Activated T-helper 17 cell treated with anti-CD3 and anti-CD28 coated beads, Interleukin-2, amount 50 U/mL, for 72 hours (primary cell): ENCODE results near the gene ENTR1. TPM values are rescaled to one million over a fixed set of nuclear protein-coding genes. Genes with fewer than 3 reads are reported as not detected.
"Not testable (repeated sequence)": the region's sequence is repeated elsewhere in the genome, so short reads cannot be mapped to it uniquely, and the experiment has no call there.

Experiments
- ATAC-seq: fragments of 150-1000 bp; cut with Tn5 transposase; replicated peaks from 2 replicates; pipeline ENCODE4 v1.10.0; 2021; ENCODE audit warnings: mild to moderate bottlenecking, moderate library complexity
- H3K27ac Mint-ChIP-seq: one replicate; pipeline ENCODE4 v1.8.0; 2022; ENCODE audit warnings: mixed read lengths
- H3K27me3 Mint-ChIP-seq: one replicate; pipeline ENCODE4 v1.8.0; 2022; ENCODE audit warnings: mixed read lengths
- H3K36me3 Mint-ChIP-seq: one replicate; pipeline ENCODE4 v1.8.0; 2022; ENCODE audit warnings: low read depth, mild to moderate bottlenecking, mixed read lengths
- H3K4me1 Mint-ChIP-seq: one replicate; pipeline ENCODE4 v1.8.0; 2022; ENCODE audit warnings: mixed read lengths
- H3K4me3 Mint-ChIP-seq: one replicate; pipeline ENCODE4 v1.8.0; 2022; ENCODE audit warnings: mild to moderate bottlenecking, mixed read lengths
- H3K9me3 Mint-ChIP-seq: one replicate; pipeline ENCODE4 v1.8.0; 2022; ENCODE audit warnings: mixed read lengths
- total RNA-seq, 2 donors: library from RNA; stranded (reverse); gene quantifications; one replicate each; pipeline ENCODE4 v1.2.3, GENCODE V29; 2022

ENTR1 gene
- total RNA-seq, 2 donors from 2014 or later, result 56.3 to 81.0 TPM

DNA sequence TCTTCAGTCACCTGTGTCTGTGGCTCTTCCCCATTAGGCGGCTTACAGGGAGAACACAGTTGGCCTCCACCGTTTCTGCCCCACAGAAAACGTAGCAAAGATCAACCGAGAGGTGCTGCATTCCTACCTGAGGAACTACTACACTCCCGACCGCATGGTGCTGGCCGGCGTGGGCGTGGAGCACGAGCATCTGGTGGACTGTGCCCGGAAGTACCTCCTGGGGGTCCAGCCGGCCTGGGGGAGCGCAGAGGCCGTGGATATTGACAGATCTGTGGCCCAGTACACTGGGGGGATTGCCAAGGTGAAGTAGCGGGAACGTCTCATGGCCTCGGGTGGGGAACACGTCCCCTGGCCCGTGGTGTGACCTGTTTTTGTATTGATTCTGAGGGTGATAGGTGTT, 6.5 kb upstream of the ENTR1 start:
- Mint-ChIP-seq H3K4me1 (peaks cover 6% of the 10 kb centered on the region), H3K27ac (no peak overlapping the region), H3K9me3 (no peaks in the 10 kb centered on the region), H3K36me3 (peaks cover 98% of the 10 kb centered on the region), H3K4me3 (no peak overlapping the region), H3K27me3 (no peaks in the 10 kb centered on the region)
- no peak for ATAC-seq

DNA sequence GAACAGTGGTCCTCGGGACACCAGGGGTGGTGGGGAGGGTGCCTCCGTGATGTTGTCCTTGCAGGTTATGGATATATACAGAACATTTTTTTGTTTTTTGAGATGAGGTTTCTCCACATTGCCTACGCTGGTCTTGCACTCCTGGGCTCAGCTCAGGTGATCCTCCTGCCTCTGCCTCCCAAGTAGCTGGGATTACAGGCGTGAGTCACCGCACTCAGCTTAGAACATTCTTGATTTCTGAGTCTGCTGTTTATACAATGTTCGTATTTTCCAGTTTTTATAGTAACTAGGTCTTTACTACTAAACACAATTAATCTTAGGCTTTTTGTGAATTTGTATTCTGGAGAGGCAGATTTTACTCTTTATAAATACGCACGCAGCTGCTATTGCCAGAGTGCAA, 6.0 kb upstream of the ENTR1 start:
- no peak overlapping the region for H3K4me3 Mint-ChIP-seq
- H3K36me3 Mint-ChIP-seq, result peaks cover 98% of the 10 kb centered on the region
- H3K27ac Mint-ChIP-seq, result no peak overlapping the region
- H3K9me3 Mint-ChIP-seq, result no peaks in the 10 kb centered on the region
- no peak for ATAC-seq
- no peaks in the 10 kb centered on the region for H3K27me3 Mint-ChIP-seq
- peaks cover 8% of the 10 kb centered on the region for H3K4me1 Mint-ChIP-seq

DNA sequence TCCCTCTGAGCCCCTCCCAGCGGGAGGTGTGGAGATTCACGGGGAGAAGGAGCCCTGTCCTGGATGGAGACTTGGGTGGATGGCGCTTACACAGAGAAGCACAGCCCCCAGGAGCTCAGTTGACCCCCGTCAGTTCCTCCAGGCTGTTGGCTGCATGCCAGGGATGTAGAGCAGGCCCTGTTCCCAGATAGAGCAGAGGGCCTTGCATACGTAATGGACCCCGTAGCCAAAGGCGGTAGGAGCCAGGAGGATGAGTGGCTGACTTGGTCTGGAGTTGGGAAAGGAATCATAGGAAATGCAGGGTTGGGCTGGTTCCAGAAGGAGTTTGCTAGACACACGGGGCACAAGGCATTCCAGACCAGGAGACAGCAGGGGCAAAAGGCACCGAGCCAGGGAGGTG, 2.5 kb upstream of the ENTR1 start:
- peaks cover 95% of the 10 kb centered on the region for H3K36me3 Mint-ChIP-seq
- H3K27ac Mint-ChIP-seq, result no peak overlapping the region

DNA sequence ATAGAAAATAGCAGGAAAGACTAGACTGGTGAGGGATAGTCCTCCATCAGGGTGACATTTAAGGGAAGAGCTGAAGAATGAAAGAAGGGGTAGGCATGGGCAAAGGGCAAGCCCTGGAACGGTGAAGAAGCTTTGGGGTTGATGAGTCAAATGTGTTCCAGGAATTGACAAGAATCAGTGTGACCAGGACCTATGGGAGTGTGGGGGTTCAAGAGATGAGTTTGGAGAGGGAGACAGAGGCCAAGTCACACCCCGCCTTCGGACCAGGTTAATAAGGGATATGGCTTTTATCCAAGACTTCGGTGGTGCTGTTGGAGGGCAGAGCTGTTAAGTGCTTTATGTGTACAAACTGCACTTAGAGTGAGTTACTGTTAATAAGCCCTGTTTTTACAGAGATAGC, 964 bp upstream of the ENTR1 start:
- peak; percentile 18 for ATAC-seq
- Mint-ChIP-seq H3K27me3 (no peaks in the 10 kb centered on the region), H3K4me1 (peaks cover 26% of the 10 kb centered on the region)

More for the DNA sequence above, 2.5 kb upstream of the ENTR1 start:
- Mint-ChIP-seq H3K4me1 (peaks cover 22% of the 10 kb centered on the region), H3K27me3 (no peaks in the 10 kb centered on the region), H3K4me3 (no peak overlapping the region), H3K9me3 (no peaks in the 10 kb centered on the region)
- ATAC-seq, result no peak

DNA sequence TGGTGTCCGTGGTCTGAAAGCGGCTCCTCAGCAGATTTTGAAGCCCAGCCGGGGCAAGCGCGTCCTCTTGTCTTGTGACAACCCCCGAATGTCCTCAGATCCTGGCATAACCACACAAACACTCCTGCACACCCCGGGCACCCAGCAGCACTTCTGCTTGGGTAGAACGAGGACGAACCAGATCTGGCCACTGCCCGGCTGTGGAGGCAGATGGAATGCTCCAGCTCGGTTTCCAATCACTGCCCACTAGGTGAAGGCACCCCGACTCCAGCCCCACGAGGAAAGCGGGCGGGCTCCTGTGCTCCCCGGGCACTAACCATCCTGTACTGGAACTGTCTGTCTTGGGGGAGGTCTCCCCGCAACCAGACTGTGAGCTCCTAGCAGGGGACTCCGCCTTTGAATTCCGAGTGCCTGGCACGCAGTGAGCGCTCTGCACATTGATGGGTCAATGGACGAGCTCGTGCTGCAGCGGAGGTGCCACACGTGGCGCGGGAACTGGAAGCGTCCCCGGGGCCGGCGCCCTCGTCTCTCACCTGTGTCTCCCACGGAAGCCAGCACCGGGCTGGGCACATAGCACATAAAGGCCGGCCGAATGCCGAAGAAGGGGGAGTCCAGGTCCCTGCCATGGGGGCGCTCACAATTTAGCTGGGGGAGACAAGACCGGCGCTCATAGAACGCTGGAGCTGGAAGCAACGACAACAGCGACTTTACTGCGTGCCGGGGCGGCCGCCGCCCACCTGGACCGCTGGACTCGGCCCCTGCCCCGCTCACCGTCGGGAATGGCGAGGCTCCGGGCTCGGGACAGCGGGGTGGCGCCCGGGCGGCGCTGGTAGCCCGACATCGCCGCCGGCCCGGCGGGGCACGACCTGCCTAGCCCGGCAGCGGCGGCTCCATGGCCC, 608 bp downstream of the ENTR1 start:
- H3K4me1 Mint-ChIP-seq, result peaks cover 31% of the 10 kb centered on the region
- H3K36me3 Mint-ChIP-seq, result peaks cover 96% of the 10 kb centered on the region
- no peaks in the 10 kb centered on the region for H3K9me3 Mint-ChIP-seq
- peak overlapping the region; percentile 81 for H3K27ac Mint-ChIP-seq
- no peaks in the 10 kb centered on the region for H3K27me3 Mint-ChIP-seq
- peak; percentile 48 for ATAC-seq
- peak overlapping the region; percentile 89 for H3K4me3 Mint-ChIP-seq

More for the DNA sequence above, 964 bp upstream of the ENTR1 start:
- Mint-ChIP-seq H3K4me3 (peak overlapping the region; percentile 89), H3K27ac (peak overlapping the region; percentile 81), H3K36me3 (peaks cover 95% of the 10 kb centered on the region), H3K9me3 (no peaks in the 10 kb centered on the region)

DNA sequence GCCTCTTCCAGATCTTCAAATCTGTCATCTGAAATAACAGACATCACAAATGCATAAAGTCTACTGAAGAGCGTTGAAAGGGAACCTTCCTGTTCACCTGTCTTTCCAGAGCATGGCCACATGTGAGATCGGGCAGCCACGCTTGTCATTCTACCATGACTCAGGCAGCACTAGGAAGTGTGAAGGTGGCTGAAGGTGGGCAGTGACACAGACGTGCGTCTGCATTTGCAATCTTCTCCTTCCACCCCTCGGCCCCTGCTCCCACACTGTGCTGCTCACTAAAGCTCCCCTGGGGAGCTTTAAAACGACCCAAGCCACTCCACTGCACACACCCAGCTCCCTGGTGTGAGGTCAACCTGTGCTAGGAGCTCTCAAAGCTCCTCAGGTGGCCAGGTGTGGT, 2.5 kb downstream of the ENTR1 start:
- H3K9me3 Mint-ChIP-seq, result no peaks in the 10 kb centered on the region
- H3K27ac Mint-ChIP-seq, result peak overlapping the region; percentile 73
- H3K4me1 Mint-ChIP-seq, result peaks cover 33% of the 10 kb centered on the region
- no peak for ATAC-seq
- H3K36me3 Mint-ChIP-seq, result peaks cover 94% of the 10 kb centered on the region
- peak overlapping the region; percentile 89 for H3K4me3 Mint-ChIP-seq
- no peaks in the 10 kb centered on the region for H3K27me3 Mint-ChIP-seq

DNA sequence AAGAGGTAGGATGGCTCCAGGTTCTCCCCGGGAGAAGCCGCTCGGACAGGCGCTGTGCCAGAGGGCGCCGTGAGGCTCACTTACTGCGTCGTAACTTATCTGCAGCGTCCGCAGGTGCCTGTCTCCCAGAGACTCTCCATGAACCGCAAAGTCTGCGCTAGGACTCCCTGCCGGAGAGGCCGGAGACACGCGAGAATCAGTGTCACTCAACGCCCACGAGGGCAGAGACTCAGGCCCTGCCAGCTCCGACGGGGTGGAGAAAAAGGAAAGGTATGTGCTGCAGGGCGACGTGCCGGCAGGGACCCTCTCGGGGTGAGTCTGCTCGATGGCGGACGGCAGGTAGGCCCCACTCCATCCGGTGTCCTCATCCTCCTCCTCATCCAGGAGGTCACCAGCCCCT, 3.4 kb downstream of the ENTR1 start:
- not testable (repeated sequence) for H3K4me3 Mint-ChIP-seq, H3K27ac Mint-ChIP-seq, ATAC-seq, H3K27me3 Mint-ChIP-seq, H3K9me3 Mint-ChIP-seq
- peaks cover 33% of the 10 kb centered on the region for H3K4me1 Mint-ChIP-seq
- H3K36me3 Mint-ChIP-seq, result peaks cover 92% of the 10 kb centered on the region

DNA sequence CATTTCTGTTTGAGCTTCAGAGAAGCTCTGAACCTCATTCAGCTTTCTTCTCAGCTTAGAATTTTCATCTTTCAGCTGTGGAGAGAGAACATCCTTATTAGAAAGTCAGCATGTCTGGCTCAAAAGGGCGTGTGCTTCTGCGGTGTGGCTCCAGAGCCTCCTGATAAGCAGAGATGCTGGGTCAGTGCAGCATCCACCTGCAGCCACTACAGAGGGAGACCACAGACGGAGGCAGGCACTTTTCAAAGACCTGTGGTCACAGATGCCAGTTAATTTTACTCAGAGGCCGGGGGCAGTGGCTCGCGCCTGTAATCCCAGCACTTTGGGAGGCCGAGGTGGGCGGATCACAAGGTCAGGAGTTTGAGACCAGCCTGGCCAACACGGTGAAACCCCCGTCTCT, 4.5 kb downstream of the ENTR1 start:
- not testable (repeated sequence) for H3K9me3 Mint-ChIP-seq, ATAC-seq, H3K27me3 Mint-ChIP-seq
- H3K4me3 Mint-ChIP-seq, result peak overlapping the region; percentile 86
- H3K4me1 Mint-ChIP-seq, result peaks cover 26% of the 10 kb centered on the region
- H3K36me3 Mint-ChIP-seq, result peaks cover 91% of the 10 kb centered on the region
- peak overlapping the region; percentile 88 for H3K27ac Mint-ChIP-seq

DNA sequence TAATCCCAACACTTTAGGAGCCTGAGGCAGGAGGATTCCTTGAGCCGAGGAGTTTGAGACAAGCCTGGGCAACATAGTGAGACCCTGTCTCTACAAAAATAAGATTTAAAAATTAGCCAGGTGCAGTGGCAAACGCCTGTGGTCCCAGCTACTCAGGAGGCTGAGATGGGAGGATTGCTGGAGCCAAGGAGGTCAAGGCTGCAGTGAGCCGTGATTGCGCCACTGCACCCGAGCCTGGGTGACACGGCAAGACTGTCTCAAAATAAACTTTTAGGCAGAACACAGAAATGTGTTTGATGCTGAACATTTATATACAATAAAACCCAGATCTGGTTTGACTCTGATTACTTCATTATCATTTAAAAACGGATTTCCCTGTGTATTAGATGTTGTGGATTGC, 4.9 kb downstream of the ENTR1 start:
- ATAC-seq, result no peak
- Mint-ChIP-seq H3K9me3 (no peaks in the 10 kb centered on the region), H3K27me3 (no peaks in the 10 kb centered on the region), H3K27ac (peak overlapping the region; percentile 88), H3K36me3 (peaks cover 87% of the 10 kb centered on the region), H3K4me1 (peaks cover 26% of the 10 kb centered on the region), H3K4me3 (peak overlapping the region; percentile 86)

DNA sequence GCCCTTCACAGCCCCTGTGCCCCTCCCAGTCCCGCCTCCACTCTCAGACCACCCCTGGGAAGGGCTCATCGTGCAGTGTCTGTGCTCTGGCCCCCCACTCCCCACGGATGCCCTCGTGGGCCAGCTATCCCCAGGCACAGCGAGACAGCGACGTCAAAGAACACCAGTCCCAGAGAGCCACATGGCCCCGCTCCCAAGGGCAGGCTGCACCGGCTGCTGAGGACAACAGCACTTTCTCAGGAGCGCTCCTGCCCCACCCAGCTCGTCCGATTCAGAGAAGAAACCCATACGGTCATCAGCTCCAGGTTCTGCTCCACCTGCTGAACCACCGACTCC, 5.6 kb downstream of the ENTR1 start:
- no peaks in the 10 kb centered on the region for H3K9me3 Mint-ChIP-seq
- peak overlapping the region; percentile 88 for H3K27ac Mint-ChIP-seq
- H3K36me3 Mint-ChIP-seq, result peaks cover 82% of the 10 kb centered on the region
- peaks cover 26% of the 10 kb centered on the region for H3K4me1 Mint-ChIP-seq
- H3K4me3 Mint-ChIP-seq, result peak overlapping the region; percentile 86
- ATAC-seq, result peak; percentile 1
- no peaks in the 10 kb centered on the region for H3K27me3 Mint-ChIP-seq

DNA sequence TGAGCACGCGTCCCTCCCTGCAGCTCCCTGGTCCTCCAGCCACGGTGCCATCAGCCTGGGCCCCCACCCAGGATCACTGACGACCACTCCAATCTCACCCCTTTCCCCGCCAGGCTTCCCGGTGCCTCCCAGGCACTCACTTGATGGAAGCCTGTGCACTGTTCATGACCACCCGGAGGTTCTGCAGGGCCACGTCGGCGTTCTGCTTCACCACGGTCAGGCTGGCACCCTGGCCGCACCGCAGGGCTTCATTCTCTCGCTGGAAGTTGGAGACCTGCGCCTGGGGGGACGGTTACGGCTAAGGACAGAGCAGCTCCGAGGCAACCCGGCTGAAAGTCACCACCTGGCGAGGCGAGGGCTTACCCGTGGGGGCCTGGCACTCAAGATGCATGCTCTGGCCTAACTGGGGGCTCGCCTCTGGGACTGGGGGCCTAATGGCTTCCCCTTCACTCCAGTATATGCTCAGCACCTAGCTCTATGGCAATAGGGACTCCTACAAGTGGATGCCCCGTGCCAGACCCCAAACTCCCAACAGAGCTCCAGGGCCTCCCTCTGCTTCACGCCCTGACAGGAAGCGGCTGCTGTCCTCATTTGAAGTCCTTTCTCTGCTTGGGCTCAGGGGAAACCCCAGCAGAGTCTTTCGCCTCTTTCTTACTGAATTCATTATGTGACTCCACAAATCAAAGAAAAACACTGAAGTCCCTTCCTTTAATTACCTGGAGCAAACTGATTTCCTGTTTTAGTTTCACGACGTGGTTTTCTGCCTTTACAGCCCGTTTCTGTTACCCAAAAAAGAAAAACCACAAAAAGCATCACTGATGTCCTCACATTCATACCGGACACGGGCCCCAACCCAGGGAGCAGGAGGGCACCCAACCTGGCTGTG, 6.3 kb downstream of the ENTR1 start:
- Mint-ChIP-seq H3K4me3 (peak overlapping the region; percentile 86), H3K27me3 (no peaks in the 10 kb centered on the region), H3K9me3 (no peaks in the 10 kb centered on the region), H3K4me1 (peaks cover 28% of the 10 kb centered on the region), H3K36me3 (peaks cover 78% of the 10 kb centered on the region), H3K27ac (peak overlapping the region; percentile 88)
- ATAC-seq, result peak; percentile 63

DNA sequence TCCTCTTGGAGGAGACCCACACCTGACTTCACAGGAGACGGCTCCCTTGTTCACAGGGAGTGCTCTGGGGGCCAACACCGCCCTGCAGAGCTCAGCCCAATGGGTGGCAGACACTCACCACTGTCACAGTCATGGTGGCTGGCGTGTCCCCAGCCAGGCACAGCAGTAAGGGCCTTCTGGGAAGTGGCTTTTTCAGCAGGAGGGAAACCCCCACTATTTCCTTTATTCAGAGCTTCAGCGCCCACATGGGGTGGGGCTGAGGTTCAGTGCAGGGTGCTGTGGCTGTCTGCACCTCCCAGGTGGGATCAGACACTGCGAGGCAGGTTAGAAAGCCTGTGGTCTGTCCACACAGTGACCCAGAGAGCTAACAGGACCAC, 6.9 kb downstream of the ENTR1 start:
- peak; percentile 80 for ATAC-seq
- peak overlapping the region; percentile 86 for H3K4me3 Mint-ChIP-seq
- peaks cover 78% of the 10 kb centered on the region for H3K36me3 Mint-ChIP-seq
- H3K4me1 Mint-ChIP-seq, result peaks cover 28% of the 10 kb centered on the region
- H3K27me3 Mint-ChIP-seq, result no peaks in the 10 kb centered on the region
- peak overlapping the region; percentile 88 for H3K27ac Mint-ChIP-seq
- no peaks in the 10 kb centered on the region for H3K9me3 Mint-ChIP-seq

DNA sequence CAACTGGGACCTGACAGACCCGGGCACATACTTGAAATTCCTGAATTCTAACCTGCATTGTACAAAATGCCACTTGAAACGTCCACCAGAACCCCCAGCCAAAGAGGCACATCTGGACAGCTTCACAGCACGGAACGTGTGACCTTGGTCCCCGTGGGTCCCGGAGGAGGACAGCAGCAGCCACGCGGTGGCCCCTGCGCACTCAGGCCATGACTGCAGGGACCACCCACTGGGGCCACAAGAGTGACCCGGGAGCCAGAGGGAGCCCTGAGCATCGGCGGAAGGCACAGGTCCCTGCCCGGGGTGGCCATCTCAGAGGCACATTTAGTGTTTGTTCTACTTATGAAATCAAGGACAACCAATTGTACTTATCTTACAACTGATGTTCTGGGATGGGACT, 8.3 kb downstream of the ENTR1 start:
- Mint-ChIP-seq H3K27me3 (no peaks in the 10 kb centered on the region), H3K4me3 (peak overlapping the region; percentile 88), H3K4me1 (peaks cover 24% of the 10 kb centered on the region), H3K9me3 (no peaks in the 10 kb centered on the region), H3K36me3 (peaks cover 78% of the 10 kb centered on the region), H3K27ac (peak overlapping the region; percentile 84)
- ATAC-seq, result no peak

DNA sequence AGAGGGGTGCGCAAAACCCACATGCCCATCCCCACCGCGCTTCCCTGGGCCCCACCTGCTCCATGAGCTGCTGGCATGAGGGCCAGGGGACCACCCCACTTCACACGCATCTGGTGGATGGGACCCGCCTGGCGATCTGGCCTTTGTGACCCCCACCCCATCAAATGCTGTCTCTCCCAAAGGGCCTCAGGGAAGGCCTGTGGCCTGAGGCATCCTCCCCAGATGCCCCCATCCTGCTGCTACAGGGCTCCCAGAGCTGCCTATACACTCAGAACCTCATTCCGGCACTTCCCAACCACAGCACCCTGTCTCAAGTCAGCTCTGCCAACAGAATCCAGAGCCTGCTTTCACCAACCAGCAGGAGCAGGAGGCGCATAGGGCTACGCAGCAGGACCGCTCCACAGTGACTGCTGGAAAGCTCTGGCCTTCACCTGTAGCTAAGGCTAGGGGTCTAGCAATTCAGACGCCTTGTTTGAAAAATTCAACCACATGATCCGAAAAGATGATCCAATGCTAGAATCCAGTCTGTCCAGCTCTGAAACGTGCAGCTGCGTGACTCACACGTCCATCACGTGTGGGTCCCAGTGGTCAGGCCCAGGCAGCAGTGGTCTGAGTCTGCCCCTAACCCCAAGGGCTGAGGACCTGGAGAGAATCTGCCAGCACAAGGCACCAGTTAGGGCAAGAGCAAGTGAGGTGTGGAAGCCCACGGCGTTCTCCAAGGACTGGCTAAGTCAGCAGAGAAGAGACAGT, 9.1 kb downstream of the ENTR1 start:
- Mint-ChIP-seq H3K4me1 (peaks cover 24% of the 10 kb centered on the region), H3K36me3 (peaks cover 78% of the 10 kb centered on the region), H3K9me3 (no peaks in the 10 kb centered on the region), H3K27me3 (no peaks in the 10 kb centered on the region), H3K27ac (peak overlapping the region; percentile 84), H3K4me3 (peak overlapping the region; percentile 88)
- ATAC-seq, result no peak
